Activated effector memory CD4-positive, alpha-beta T cell treated with Interleukin-2 at 50 U/mL for 16 hours (primary cell): ENCODE results near the gene USP37.

Source experiments
- DNase-seq: peaks from one replicate; pipeline ENCODE4 v3.0.0-alpha.2; 2020

The USP37 gene

DNA sequence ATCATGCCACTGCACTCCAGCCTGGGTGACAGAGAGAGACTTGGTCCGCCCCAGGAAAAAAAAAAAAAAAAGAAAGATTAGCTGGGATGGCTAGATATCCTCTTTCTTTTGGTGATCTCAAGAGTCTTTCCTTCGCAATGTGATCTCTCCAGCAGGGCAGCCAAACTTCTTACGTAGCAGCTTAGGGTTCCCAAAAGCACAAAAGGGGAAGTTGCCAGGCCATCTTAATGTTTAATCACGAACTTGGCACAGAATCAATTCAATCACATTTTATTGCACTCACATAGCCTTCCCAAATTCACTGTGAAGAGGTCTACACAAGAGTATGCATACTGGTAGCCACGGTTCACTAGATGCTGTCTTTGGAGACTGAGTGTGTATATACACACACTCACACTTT, 96.2 kb downstream of the USP37 start:
- no peak for DNase-seq

GRCh38 chr2:218471036-218471435, 97.1 kb downstream of the USP37 start:
- DNase-seq = no peak

- no peak for DNase-seq
Measured at GRCh38 chr2:218470448-218470847, 97.7 kb downstream of the USP37 start.

- no peak for DNase-seq
Measured at GRCh38 chr2:218465987-218466633, 102.0 kb downstream of the USP37 start.

- DNase-seq = no peak
Measured at GRCh38 chr2:218458598-218458997, 109.6 kb downstream of the USP37 start.

DNA sequence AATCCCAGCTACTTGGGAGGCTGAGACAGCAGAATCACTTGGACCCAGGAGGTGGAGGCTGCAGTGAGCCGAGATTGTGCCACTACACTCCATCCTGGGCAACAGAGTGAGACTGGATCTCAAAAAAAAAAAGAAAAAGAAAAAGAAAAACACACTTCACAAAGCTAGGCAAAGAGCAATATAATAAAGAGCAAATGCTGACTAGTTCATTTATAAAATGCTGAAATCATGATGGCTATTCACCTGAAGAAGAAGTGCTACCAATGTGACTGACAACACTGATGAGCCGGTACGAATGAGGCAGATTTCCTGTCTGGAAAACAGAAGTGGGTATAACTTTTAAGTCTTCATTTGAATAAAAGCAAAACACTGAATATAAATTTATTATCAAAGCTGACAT, 111.3 kb downstream of the USP37 start:
- no peak for DNase-seq

- no peak for DNase-seq
Measured at GRCh38 chr2:218452079-218452478, 116.1 kb downstream of the USP37 start.

DNA sequence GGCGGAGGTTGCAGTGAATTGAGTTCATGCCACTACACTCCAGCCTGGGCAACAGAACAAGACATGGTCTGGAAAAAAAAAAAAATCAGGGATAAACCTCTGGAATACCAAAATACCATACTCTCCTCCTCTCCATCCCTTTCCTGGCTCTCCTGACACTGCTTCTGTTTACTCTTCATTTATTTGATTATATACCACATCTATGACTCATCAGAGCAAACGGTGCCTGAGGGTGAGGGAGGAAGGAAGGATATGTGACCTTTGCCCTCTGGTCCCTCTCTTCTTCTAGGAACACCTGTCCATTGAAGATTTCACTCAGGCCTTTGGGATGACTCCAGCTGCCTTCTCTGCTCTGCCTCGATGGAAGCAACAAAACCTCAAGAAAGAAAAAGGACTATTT, 119.2 kb downstream of the USP37 start:
- DNase-seq = no peak

DNA sequence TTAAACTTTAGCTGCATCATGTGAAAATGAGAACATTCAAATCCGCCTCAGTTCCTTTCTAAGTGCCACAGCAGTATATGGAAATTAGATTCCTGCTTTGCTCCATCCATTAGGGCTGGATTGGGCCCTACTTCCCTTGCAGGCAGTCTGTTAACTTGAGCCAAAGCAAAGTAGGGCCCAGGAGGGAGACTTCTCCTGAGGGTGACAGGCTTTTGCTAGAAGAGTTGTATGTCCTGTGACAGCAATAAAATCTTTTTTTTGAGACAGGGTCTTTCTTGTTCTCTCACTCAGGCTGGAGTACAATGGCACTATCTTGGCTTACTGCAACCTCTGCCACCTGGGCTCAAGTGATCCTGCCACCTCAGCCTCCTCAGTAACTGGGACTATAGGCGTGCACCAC, 121.1 kb downstream of the USP37 start:
- DNase-seq = no peak

- no peak for DNase-seq
Measured at GRCh38 chr2:218446547-218446946, 121.6 kb downstream of the USP37 start.

DNA sequence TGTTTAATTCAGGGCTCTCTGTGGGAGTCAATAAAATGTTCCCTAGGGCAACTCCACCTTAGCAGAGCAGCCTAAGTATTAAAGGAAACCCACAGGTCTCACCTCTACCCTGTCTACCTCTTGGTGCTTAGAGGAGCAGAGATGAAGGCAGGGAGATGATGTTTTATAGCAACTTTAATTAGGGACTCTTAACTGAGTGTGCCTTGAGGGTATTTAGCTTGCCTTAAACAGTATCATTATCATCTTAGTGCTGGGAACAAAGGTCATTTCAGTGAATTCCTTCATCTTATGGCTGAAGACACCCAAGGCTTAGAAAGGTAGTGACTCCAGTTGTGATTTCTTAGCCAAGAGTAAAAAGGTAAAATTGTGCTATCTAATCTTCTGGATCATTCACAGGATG, 122.5 kb downstream of the USP37 start:
- DNase-seq = no peak

GRCh38 chr2:218444692-218445357, 123.3 kb downstream of the USP37 start:
- DNase-seq = no peak

- no peak for DNase-seq
Measured at GRCh38 chr2:218438596-218438995, 129.6 kb downstream of the USP37 start.

- no peak for DNase-seq
Measured at GRCh38 chr2:218437969-218438368, 130.2 kb downstream of the USP37 start.

- no peak for DNase-seq
Measured at GRCh38 chr2:218436992-218437391, 131.2 kb downstream of the USP37 start.

DNA sequence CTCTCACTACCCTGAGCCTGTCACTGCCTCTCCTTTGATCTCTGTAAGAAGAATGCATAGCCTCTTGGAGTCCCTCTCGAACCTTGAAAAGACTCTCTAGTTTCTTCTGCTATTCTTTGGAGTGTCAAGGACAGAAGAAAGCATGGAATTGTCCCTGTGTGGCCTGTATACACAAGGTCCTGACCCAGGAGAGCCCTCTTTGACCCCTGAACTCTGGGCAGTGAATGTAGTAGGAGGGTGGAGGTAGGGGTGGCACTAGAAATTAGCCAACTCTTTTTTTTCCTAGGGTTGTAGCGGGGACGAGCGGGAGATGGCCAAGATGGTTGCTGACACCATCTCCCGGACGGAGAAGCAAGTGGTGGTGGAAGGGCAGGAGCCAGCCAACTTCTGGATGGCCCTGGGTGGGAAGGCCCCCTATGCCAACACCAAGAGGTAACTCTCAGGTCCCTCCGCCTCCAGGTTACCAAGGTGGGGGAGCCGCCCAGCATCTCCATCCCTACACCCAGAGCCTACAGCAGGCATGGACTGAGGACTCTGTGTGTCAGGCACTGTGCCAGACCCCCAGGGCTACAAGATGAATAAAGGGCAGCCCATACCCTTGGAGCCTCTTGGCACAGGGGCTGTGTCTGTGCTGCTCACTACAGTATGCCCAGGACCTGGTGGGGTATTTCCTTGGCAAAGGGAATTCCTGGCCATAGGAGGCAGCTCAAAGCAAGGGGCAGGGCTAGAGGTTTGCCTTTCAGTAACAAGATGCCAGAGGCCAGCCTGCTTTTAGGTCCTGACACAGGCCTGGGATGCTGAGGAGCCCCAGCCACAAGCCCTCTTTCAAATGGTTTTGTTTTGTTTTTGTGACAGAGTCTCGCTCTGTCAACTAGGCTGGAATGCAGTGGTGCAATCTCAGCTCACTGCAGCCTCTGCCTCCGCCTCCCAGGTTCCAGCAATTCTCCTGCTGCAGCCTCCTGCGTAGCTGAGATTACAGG, 132.9 kb downstream of the USP37 start:
- no peak for DNase-seq

DNA sequence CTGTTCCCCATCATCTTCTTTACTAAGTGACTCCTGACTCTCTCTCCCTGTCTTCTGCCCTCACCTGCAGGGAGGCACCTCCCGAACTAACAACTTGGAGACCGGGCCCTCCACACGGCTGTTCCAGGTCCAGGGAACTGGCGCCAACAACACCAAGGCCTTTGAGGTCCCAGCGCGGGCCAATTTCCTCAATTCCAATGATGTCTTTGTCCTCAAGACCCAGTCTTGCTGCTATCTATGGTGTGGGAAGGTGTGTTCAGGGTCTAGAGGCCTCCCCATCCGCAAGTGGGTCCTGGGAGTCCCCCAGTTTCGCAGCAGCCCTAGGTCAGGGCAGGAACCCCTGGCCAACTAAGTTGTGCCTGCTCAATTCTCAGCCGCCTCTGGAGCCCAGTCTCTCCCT, 133.7 kb downstream of the USP37 start:
- DNase-seq = no peak

DNA sequence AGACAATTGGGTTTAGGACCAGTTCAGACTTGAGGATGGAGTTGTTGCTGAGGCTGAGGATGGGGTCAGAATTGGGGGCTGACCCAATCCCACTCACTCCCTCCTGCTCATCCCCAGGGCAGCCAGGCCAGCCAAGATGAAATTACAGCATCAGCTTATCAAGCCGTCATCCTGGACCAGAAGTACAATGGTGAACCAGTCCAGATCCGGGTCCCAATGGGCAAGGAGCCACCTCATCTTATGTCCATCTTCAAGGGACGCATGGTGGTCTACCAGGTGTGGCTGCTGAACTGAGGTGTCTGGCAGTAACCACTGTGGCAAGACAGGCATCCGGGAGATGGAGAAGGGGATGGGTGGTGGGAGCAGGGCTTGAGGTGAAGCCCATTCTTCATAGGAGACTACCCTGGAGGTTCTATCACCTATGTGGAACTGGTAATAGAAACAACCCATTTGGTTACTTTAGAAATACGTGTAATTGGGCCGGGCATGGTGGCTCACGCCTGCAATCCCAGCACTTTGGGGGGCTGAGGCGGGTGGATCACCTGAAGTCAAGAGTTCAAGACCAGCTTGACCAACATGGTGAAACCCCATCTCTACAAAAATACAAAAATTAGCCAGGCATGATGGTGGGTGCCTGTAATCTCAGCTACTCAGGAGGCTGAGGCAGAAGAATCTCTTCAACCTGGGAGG, 135.3 kb downstream of the USP37 start:
- no peak for DNase-seq

DNA sequence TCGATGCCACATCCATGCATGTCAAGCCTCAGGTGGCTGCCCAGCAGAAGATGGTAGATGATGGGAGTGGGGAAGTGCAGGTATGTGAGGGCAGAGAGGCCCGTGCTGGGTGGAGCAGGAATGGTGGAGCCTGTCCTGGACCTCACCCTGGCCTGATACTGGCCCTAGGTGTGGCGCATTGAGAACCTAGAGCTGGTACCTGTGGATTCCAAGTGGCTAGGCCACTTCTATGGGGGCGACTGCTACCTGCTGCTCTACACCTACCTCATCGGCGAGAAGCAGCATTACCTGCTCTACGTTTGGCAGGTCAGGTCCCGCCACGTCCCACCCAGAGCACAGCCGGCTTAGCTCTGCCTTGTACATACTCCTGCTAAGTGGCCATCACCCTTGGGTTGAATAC, 136.3 kb downstream of the USP37 start:
- DNase-seq = no peak

DNA sequence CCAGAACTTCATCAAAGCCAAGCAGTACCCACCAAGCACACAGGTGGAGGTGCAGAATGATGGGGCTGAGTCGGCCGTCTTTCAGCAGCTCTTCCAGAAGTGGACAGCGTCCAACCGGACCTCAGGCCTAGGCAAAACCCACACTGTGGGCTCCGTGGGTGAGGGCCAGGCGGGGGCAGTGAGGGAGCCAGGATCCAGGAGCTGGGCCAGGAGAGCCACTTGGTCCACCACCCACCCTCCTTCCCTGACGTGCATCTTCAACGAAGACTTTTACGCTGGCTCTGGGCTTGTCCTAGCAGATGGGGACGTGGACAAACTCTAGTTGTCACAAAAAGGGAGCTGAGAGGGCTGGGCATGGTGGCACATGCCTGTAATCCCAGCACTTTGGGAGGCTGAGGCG, 137.4 kb downstream of the USP37 start:
- DNase-seq = no peak

- DNase-seq = no peak
Measured at GRCh38 chr2:218429911-218430692, 138.0 kb downstream of the USP37 start.

DNA sequence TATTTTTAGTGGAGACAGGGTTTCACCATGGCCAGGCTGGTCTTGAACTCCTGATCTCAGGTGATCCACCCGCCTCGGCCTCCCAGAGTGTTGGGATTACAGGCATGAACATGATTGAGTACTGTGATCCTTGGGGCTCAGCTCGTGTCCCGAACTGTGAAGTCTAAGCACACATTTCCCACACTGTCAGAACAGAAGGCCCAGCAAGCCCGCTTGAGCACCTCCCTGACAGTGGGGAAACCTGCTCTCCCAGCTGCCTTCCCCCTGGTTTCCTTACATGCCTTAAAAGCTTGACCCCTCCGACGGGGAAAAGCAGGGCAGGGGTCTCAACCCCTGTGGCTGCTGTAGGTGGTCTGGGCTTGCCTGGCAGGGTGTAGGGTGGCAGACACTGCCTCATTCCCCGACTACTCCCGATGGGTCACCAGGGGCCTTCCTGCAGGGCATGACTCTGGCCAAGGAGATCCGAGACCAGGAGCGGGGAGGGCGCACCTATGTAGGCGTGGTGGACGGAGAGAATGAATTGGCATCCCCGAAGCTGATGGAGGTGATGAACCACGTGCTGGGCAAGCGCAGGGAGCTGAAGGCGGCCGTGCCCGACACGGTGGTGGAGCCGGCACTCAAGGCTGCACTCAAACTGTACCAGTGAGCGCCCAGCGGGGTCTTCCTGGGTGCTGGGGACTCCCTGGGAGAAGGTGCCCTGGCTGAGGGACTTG, 139.1 kb downstream of the USP37 start:
- no peak for DNase-seq
